OCI-LY1 (cell line): ENCODE data around the gene KDM4F.

ENCODE experiments used
- H2AFZ ChIP-seq: fragments of 200-600 bp; sonication (generic), shearing (Covaris generic); 2 replicates; pipeline ENCODE4 v1.6.0; 2014; ENCODE audit warnings: antibody characterized with exemption, mild to moderate bottlenecking, low read length
- H3F3A ChIP-seq: fragments of 200-600 bp; sonication (generic), shearing (Covaris generic); 2 replicates; pipeline ENCODE4 v1.6.0; 2014; ENCODE audit warnings: mild to moderate bottlenecking, antibody characterized with exemption, low read length, moderate library complexity; ENCODE audit not compliant: insufficient read depth
- H3K27ac ChIP-seq: fragments of 200-600 bp; sonication (generic); 2 replicates; pipeline ENCODE4 v1.5.1; 2014; ENCODE audit warnings: low read length, mixed run types, mild to moderate bottlenecking, low read depth; ENCODE audit not compliant: poor library complexity, severe bottlenecking
- H3K27me3 ChIP-seq: fragments of 200-600 bp; sonication (generic); 2 replicates; pipeline ENCODE4 v1.6.0; 2014; ENCODE audit warnings: antibody characterized with exemption, mild to moderate bottlenecking, low read length, moderate library complexity; ENCODE audit not compliant: insufficient read depth
- H3K36me3 ChIP-seq: fragments of 200-600 bp; sonication (generic); 2 replicates; pipeline ENCODE4 v1.6.1; 2014; ENCODE audit warnings: mild to moderate bottlenecking, antibody characterized with exemption, low read length, moderate library complexity, mixed read lengths; ENCODE audit not compliant: insufficient read depth
- H3K4me1 ChIP-seq: fragments of 200-600 bp; sonication (generic); 2 replicates; pipeline ENCODE4 v1.5.1; 2014; ENCODE audit warnings: mild to moderate bottlenecking, low read length, moderate library complexity; ENCODE audit not compliant: insufficient read depth, severe bottlenecking
- H3K4me2 ChIP-seq: fragments of 200-600 bp; sonication (generic), shearing (Covaris generic); 2 replicates; pipeline ENCODE4 v1.6.1; 2014; ENCODE audit warnings: low read length
- H3K4me3 ChIP-seq: fragments of 200-600 bp; sonication (generic); 2 replicates; pipeline ENCODE4 v1.5.1; 2014; ENCODE audit warnings: low read length, low read depth, mild to moderate bottlenecking, mixed read lengths; ENCODE audit not compliant: poor library complexity, severe bottlenecking
- H3K79me2 ChIP-seq: fragments of 200-600 bp; shearing (Covaris generic); 2 replicates; pipeline ENCODE4 v1.6.1; 2016; ENCODE audit warnings: mixed run types, low read length, mixed read lengths; ENCODE audit not compliant: insufficient read depth
- H3K9ac ChIP-seq: fragments of 200-600 bp; sonication (generic), shearing (Covaris generic); 2 replicates; pipeline ENCODE4 v1.6.1; 2014; ENCODE audit warnings: mild to moderate bottlenecking, low read length, mixed read lengths
- H3K9me2 ChIP-seq: fragments of 200-600 bp; sonication (generic), shearing (Covaris generic); 2 replicates; pipeline ENCODE4 v1.6.1; 2014; ENCODE audit warnings: low read depth, mild to moderate bottlenecking, low read length, mixed read lengths
- H3K9me3 ChIP-seq: fragments of 200-600 bp; shearing (Covaris generic); 2 replicates; pipeline ENCODE4 v1.6.1; 2014; ENCODE audit warnings: low read length, mixed read lengths
- H4K20me1 ChIP-seq: fragments of 200-600 bp; sonication (generic), shearing (Covaris generic); 2 replicates; pipeline ENCODE4 v1.6.0; 2016; ENCODE audit warnings: mild to moderate bottlenecking, low read length; ENCODE audit not compliant: insufficient read depth
- EZH2 ChIP-seq: fragments of 200-600 bp; sonication (generic), shearing (Covaris generic); IDR thresholded peaks from 2 replicates; pipeline ENCODE4 v1.8.0; 2017; ENCODE audit warnings: borderline replicate concordance, mixed run types, mild to moderate bottlenecking, antibody characterized with exemption, low read length, moderate library complexity, mixed read lengths
- TF ChIP-seq, protein P1 (sequence below): fragments of 200-600 bp; sonication (generic), shearing (Covaris generic); IDR thresholded peaks from 2 replicates; pipeline ENCODE4 v1.5.1; 2017; ENCODE audit warnings: mild to moderate bottlenecking, antibody characterized with exemption, low read length, moderate library complexity, mixed read lengths

Gene KDM4F

DNA sequence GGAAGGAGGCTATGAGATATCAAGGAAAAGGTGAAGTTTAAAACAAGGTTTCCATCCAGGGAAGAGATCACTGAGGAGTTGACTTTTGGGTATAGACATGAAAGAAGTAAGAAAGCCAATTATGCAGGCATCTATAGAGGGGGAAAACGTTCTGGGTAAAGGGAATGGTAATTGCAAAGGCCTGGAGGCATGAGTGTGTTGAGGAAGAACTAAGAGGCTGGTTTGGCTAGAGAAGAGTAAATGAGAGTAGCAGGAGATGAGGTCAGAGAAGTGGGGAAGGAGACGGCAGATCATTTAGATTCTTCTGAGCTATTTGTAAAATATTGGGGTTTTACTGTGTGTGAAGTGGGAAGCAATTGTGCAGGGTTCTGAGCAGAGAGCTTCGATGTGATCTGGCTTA lies 48.0 kb downstream of the KDM4F start:
- H3K9ac ChIP-seq, result no peak overlapping the region
- H3K27ac ChIP-seq, result no peak overlapping the region
- no peaks in the 10 kb centered on the region for H4K20me1 ChIP-seq
- no peak overlapping the region for H3K4me3 ChIP-seq
- no peak overlapping the region for H3K4me2 ChIP-seq
- no peaks in the 10 kb centered on the region; the same call in 1 of the 2 replicates for H3K27me3 ChIP-seq
- H3K4me1 ChIP-seq, result no peaks in the 10 kb centered on the region
- TF ChIP-seq, protein P1, sequence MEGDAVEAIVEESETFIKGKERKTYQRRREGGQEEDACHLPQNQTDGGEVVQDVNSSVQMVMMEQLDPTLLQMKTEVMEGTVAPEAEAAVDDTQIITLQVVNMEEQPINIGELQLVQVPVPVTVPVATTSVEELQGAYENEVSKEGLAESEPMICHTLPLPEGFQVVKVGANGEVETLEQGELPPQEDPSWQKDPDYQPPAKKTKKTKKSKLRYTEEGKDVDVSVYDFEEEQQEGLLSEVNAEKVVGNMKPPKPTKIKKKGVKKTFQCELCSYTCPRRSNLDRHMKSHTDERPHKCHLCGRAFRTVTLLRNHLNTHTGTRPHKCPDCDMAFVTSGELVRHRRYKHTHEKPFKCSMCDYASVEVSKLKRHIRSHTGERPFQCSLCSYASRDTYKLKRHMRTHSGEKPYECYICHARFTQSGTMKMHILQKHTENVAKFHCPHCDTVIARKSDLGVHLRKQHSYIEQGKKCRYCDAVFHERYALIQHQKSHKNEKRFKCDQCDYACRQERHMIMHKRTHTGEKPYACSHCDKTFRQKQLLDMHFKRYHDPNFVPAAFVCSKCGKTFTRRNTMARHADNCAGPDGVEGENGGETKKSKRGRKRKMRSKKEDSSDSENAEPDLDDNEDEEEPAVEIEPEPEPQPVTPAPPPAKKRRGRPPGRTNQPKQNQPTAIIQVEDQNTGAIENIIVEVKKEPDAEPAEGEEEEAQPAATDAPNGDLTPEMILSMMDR, result no peak
- TF ChIP-seq EZH2, result no peak
- H2AFZ ChIP-seq, result no peak overlapping the region
- no peaks in the 10 kb centered on the region for H3K79me2 ChIP-seq
- no peaks in the 10 kb centered on the region for H3K9me3 ChIP-seq
- H3K36me3 ChIP-seq, result no peaks in the 10 kb centered on the region
- H3F3A ChIP-seq, result no peaks in the 10 kb centered on the region
- no peaks in the 10 kb centered on the region for H3K9me2 ChIP-seq

DNA sequence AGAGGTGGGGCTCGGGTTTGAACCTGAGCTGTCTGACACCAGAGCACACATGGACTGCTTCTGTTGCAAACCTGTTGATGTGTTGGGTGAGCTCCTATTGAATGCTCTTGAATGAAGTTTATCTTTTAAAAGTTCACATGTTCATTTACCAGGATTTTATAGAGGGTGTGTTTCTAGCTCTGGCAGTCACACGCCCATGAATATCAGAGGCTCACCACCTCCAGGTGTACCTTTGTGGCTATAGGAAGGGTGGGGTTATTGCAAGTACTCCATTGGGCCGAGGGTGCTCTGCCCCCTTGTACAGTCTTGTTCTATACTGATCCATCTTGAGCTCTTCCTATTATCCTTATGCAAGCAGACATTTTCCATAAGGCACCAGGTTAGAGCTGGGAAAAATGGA lies 49.6 kb downstream of the KDM4F start:
- Histone ChIP-seq H2AFZ (no peak overlapping the region), H3K4me3 (no peak overlapping the region), H4K20me1 (no peaks in the 10 kb centered on the region), H3K9ac (no peak overlapping the region), H3K4me1 (no peaks in the 10 kb centered on the region), H3K9me2 (no peaks in the 10 kb centered on the region), H3F3A (no peaks in the 10 kb centered on the region), H3K9me3 (no peaks in the 10 kb centered on the region), H3K4me2 (no peak overlapping the region), H3K27me3 (no peaks in the 10 kb centered on the region; the same call in 1 of the 2 replicates), H3K36me3 (no peaks in the 10 kb centered on the region), H3K27ac (no peak overlapping the region), H3K79me2 (no peaks in the 10 kb centered on the region)
- TF ChIP-seq, protein P1, result no peak
- no peak for TF ChIP-seq EZH2

GRCh38 chr11:95100191-95100648 lies 51.0 kb downstream of the KDM4F start:
- TF ChIP-seq, protein P1, result no peak
- TF ChIP-seq EZH2, result no peak
- no peaks in the 10 kb centered on the region for H3K36me3 ChIP-seq
- H3K27ac ChIP-seq, result no peak overlapping the region
- no peak overlapping the region for H3K4me2 ChIP-seq
- no peaks in the 10 kb centered on the region; the same call in 1 of the 2 replicates for H3K27me3 ChIP-seq
- no peaks in the 10 kb centered on the region for H3K79me2 ChIP-seq
- H3K9ac ChIP-seq, result no peak overlapping the region
- H3K9me3 ChIP-seq, result no peaks in the 10 kb centered on the region
- no peak overlapping the region for H2AFZ ChIP-seq
- no peaks in the 10 kb centered on the region for H3F3A ChIP-seq
- no peaks in the 10 kb centered on the region for H4K20me1 ChIP-seq
- no peaks in the 10 kb centered on the region for H3K9me2 ChIP-seq
- no peaks in the 10 kb centered on the region for H3K4me1 ChIP-seq
- no peak overlapping the region for H3K4me3 ChIP-seq
